K562 (cell line): Measurements from ENCODE around the gene SAE1. TPM values are rescaled to one million over a fixed set of nuclear protein-coding genes. Genes with fewer than 3 reads are reported as not detected.

ENCODE experiments used
- ATAC-seq: fragments of 200-7000 bp; cut with Tn5 transposase; 3 replicates; pipeline ENCODE4 v1.9.1; 2020; ENCODE audit warnings: moderate library complexity
- BruUV-seq: library from RNA; stranded (reverse); fragments of 400-500 nt; replicated peaks from 2 replicates; lab custom pipeline; 2021; lab: Mats Ljungman, UMichigan
- CTCF ChIA-PET: fragments of 300-600 bp; formaldehyde crosslinking; extraction: SDS; loops from one replicate; lab custom pipeline; 2021; ENCODE audit warnings: low intra/inter-chr PET ratio; lab: Yijun Ruan, JAX
- POLR2A ChIA-PET: fragments of 300-600, 350-650 bp; sonication (Branson Sonifier 250); formaldehyde crosslinking; extraction: SDS; loops from one replicate; lab custom pipeline; 2021; ENCODE audit warnings: antibody characterized with exemption, inconsistent platforms; lab: Yijun Ruan, JAX
- DNase-seq, 4 experiments: peaks; one replicate each; pipeline versions ENCODE4 v3.0.0 to v3.0.0-alpha.2; 2011 to 2018; ENCODE audit warnings: low spot score in 3 of 4, mixed read lengths in 3 of 4; ENCODE audit errors: extremely low read depth in 1 of 4
- FAIRE-seq: peaks from 2 replicates; lab custom pipeline; 2011; peaks lifted over from hg19 to GRCh38; lab: Jason Lieb, UNC
- H2AFZ ChIP-seq: 2 replicates; pipeline ENCODE4 v1.6.0; 2011; ENCODE audit warnings: low read depth, low read length, control low read depth, inconsistent platforms
- H3K27ac ChIP-seq: fragments of 200-600 bp; 3 replicates; pipeline ENCODE4 v1.8.0; 2011; ENCODE audit warnings: low read depth, mild to moderate bottlenecking, control low read depth, inconsistent platforms, low read length, moderate library complexity, mixed read lengths; ENCODE audit errors: extremely low read depth
- H3K27me3 ChIP-seq, 2 experiments: fragments of 300-600 bp in 1 of 2; 2 replicates in 1 of 2; 3 replicates in 1 of 2; pipeline versions ENCODE4 v1.6.0 to v1.8.0; 2011; ENCODE audit warnings: inconsistent platforms in 2 of 2, low read length in 2 of 2, mild to moderate bottlenecking in 1 of 2, mixed read lengths in 1 of 2, moderate library complexity in 1 of 2; ENCODE audit not compliant: control insufficient read depth in 2 of 2, insufficient read depth in 2 of 2
- H3K36me3 ChIP-seq: fragments of 300-600 bp; 3 replicates; pipeline ENCODE4 v1.8.0; 2011; ENCODE audit warnings: mild to moderate bottlenecking, low read length, inconsistent platforms; ENCODE audit not compliant: control insufficient read depth, insufficient read depth
- H3K4me1 ChIP-seq, 2 experiments: fragments of 200-600 bp in 1 of 2; replicated peaks in 1 of 2; 2 replicates in 1 of 2; 3 replicates in 1 of 2; pipeline versions ENCODE4 v1.5.1 to v1.8.0; 2011; ENCODE audit warnings: inconsistent platforms in 2 of 2, low read length in 2 of 2, mild to moderate bottlenecking in 1 of 2, mixed read lengths in 1 of 2, moderate library complexity in 1 of 2; ENCODE audit not compliant: control insufficient read depth in 2 of 2, insufficient read depth in 2 of 2
- H3K4me2 ChIP-seq: 2 replicates; pipeline ENCODE4 v1.6.1; 2011; ENCODE audit warnings: low read length, control low read depth, inconsistent platforms, mixed read lengths; ENCODE audit not compliant: insufficient read depth
- H3K4me3 ChIP-seq: fragments of 200-600 bp; sonication (generic), shearing (Covaris generic); 2 replicates; pipeline ENCODE4 v1.5.1; 2016; ENCODE audit warnings: control low read depth, inconsistent platforms
- H3K79me2 ChIP-seq: fragments of 200-600 bp; 3 replicates; pipeline ENCODE4 v1.8.0; 2011; ENCODE audit warnings: low read length, inconsistent platforms; ENCODE audit not compliant: control insufficient read depth, insufficient read depth
- H3K9ac ChIP-seq, 2 experiments: 2 replicates each; pipeline versions ENCODE4 v1.6.0 to v1.6.1; 2011; ENCODE audit warnings: low read depth in 2 of 2, low read length in 2 of 2, control low read depth in 1 of 2, inconsistent platforms in 1 of 2, mild to moderate bottlenecking in 1 of 2, mixed read lengths in 1 of 2; ENCODE audit not compliant: insufficient read depth in 1 of 2
- H3K9me1 ChIP-seq: one replicate; pipeline ENCODE4 v1.6.0; 2011; ENCODE audit warnings: inconsistent platforms, mild to moderate bottlenecking, low read length, moderate library complexity; ENCODE audit not compliant: control insufficient read depth, insufficient read depth
- H3K9me3 ChIP-seq: replicated peaks from 2 replicates; pipeline ENCODE4 v1.5.1; 2011; ENCODE audit warnings: low read depth, low read length, inconsistent platforms; ENCODE audit not compliant: control insufficient read depth, insufficient read depth
- H4K20me1 ChIP-seq: replicated peaks from 2 replicates; pipeline ENCODE4 v1.6.1; 2011; ENCODE audit warnings: low read length, inconsistent platforms, mixed read lengths; ENCODE audit not compliant: control insufficient read depth, insufficient read depth
- ATF6 ChIP-seq: sonication (generic); formaldehyde crosslinking; IDR thresholded peaks from 2 replicates; pipeline ENCODE4 v1.4.0; 2020; ENCODE audit warnings: mild to moderate bottlenecking, missing genetic modification reagents
- FOSL1 ChIP-seq: fragments of 200-800 bp; sonication (Bioruptor generic); conservative IDR thresholded peaks from 2 replicates; pipeline ENCODE4 v1.6.1; 2016; ENCODE audit warnings: missing genetic modification characterization, missing compliant biosample characterization
- KLF1 ChIP-seq: fragments of 450-650 bp; IDR thresholded peaks from 2 replicates; pipeline ENCODE4 v1.6.1; 2016; ENCODE audit warnings: missing genetic modification characterization, missing compliant biosample characterization
- MAZ ChIP-seq, 2 experiments: fragments of 450-650 bp in 1 of 2; sonication (generic) in 1 of 2; formaldehyde crosslinking; IDR thresholded peaks in 1 of 2; conservative IDR thresholded peaks in 1 of 2; 2 replicates each; pipeline versions ENCODE4 v1.4.0 to v1.5.0; 2020; ENCODE audit warnings: mild to moderate bottlenecking in 1 of 2, missing genetic modification reagents in 1 of 2
- RB1 ChIP-seq: fragments of 450-650 bp; IDR thresholded peaks from 2 replicates; pipeline ENCODE4 v1.6.1; 2017; ENCODE audit warnings: low read depth, mild to moderate bottlenecking
- RBM25 ChIP-seq: fragments of 200-400 bp; formaldehyde crosslinking; IDR thresholded peaks from 2 replicates; pipeline ENCODE4 v1.6.1; 2018; ENCODE audit warnings: low read length, low read depth, moderate library complexity; ENCODE audit not compliant: severe bottlenecking
- SAFB2 ChIP-seq: fragments of 200-400 bp; formaldehyde crosslinking; IDR thresholded peaks from 2 replicates; pipeline ENCODE4 v1.6.1; 2018; ENCODE audit warnings: borderline replicate concordance, low read length, low read depth, moderate library complexity; ENCODE audit not compliant: severe bottlenecking
- YY1 ChIP-seq, 3 experiments: IDR thresholded peaks; 2 replicates each; pipeline ENCODE4 v1.6.1; 2011; ENCODE audit warnings: low read length in 2 of 3, mild to moderate bottlenecking in 2 of 3, moderate library complexity in 2 of 3, borderline replicate concordance in 1 of 3, control low read depth in 1 of 3, low read depth in 1 of 3; ENCODE audit not compliant: insufficient read depth in 3 of 3, insufficient replicate concordance in 2 of 3, control insufficient read depth in 1 of 3, insufficient read length in 1 of 3; ENCODE audit errors: extremely low read depth in 1 of 3
- WGBS: fragments of 100-300 bp; shearing (Covaris generic); methylation state at CpG from one replicate; pipeline ENCODE4 v1.1.6; 2016; ENCODE audit warnings: low coverage, mixed read lengths; ENCODE audit not compliant: insufficient coverage; ENCODE audit errors: missing lambda C conversion rate; 5-methylcytosine and 5-hydroxymethylcytosine counted together
- in situ Hi-C: fragments of 300-500 bp; cut with MboI; formaldehyde crosslinking; loops from 4 replicates; pipeline ENCODE4 v1.15.0; 2018; ENCODE audit warnings: inconsistent platforms, mixed read lengths
- intact Hi-C: fragments of 100-400 bp; cut with micrococcal nuclease; formaldehyde crosslinking; loops from 2 replicates; pipeline ENCODE4 v1.14.2; 2022
- polyA plus RNA-seq, 8 experiments: library from polyadenylated mRNA; depleted of rRNA in 4 of 8; stranded (reverse) in 5 of 8; unstranded in 3 of 8; fragments of >200 nt; fragmentation: Nextera tagmentation in 2 of 8; fragmentation: Illumina TruSeq in 1 of 8; extraction: Ambion mirVana in 2 of 8; extraction: Trizol in 1 of 8; gene quantifications; 2 replicates each; pipeline versions ENCODE4 v1.2.1 to v1.2.3, GENCODE V29; 2011 to 2014; ENCODE audit warnings: inconsistent platforms in 1 of 8, missing spikeins in 1 of 8
- total RNA-seq, 7 experiments: library from RNA; depleted of rRNA in 6 of 7; stranded (reverse); fragments of >200 nt in 6 of 7; fragmentation: Illumina TruSeq in 2 of 7; extraction: Trizol in 2 of 7; gene quantifications; 2 replicates each; pipeline versions ENCODE4 v1.2.1 to v1.2.3, GENCODE V29; 2011 to 2021; ENCODE audit warnings: low replicate concordance in 1 of 7

The SAE1 gene
- total and polyA plus RNA-seq, 9 of the 15 experiments (the other 6 are each of a cell fraction or from before 2014, with no cell fraction given) = 82.8 to 299 (median 217) TPM

GRCh38 chr19:47093254-47093653 is 37.4 kb upstream of the SAE1 start (continued):
- no peak for TF ChIP-seq RBM25
- TF ChIP-seq KLF1 = no peak
- no peak for TF ChIP-seq MAZ (CRISPR knock-in tag; conservative IDR thresholded peaks at IDR 0.05 in 1 of 2, IDR thresholded peaks at IDR 0.05 in 1 of 2)
- TF ChIP-seq SAFB2 = no peak
- TF ChIP-seq ATF6 = no peak
- no peak for TF ChIP-seq RB1

- H3K9me1 ChIP-seq = no peaks in the 10 kb centered on the region
- TF ChIP-seq YY1 (IDR thresholded peaks at IDR 0.05; ENCODE audit: borderline replicate concordance in 1 of 3, control insufficient read depth in 1 of 3, extremely low read depth in 1 of 3, insufficient read depth in 3 of 3, insufficient read length in 1 of 3, insufficient replicate concordance in 2 of 3, low read depth in 1 of 3, low read length in 2 of 3) = peak in 1 of 3 experiments; percentile 28
- TF ChIP-seq FOSL1 = no peak
- 86% methylated on average over 10 of the region's 10 CpGs for WGBS
- POLR2A ChIA-PET = interaction anchor here (1.4 to 1.5 kb wide), 2 partner anchors 12 to 19 kb away, joined by 6 to 7 read pairs; partner anchors contain the start of gene ZC3H4
- no peaks in the 10 kb centered on the region for H3K27me3 ChIP-seq
- no peak overlapping the region for H2AFZ ChIP-seq
- H3K9ac ChIP-seq = peak overlapping the region in 1 of 2 experiments; percentile 55; a peak in 2 of 4 replicates
- in situ Hi-C loops (no loop called here), intact Hi-C loops (no loop called here)
- TSS peak; percentile 18 for BruUV-seq
- H3K4me3 ChIP-seq = no peak overlapping the region
- peaks cover 2 to 21% of the 10 kb centered on the region in 2 experiments; a peak in 4 of 5 replicates for H3K4me1 ChIP-seq
- ATAC-seq (no peak), DNase-seq (no peak), FAIRE-seq (no peak)
- peaks cover 51% of the 10 kb centered on the region for H3K79me2 ChIP-seq
- CTCF ChIA-PET = no interaction called here
- no peaks in the 10 kb centered on the region for H3K9me3 ChIP-seq
- no peak overlapping the region for H3K27ac ChIP-seq
- H4K20me1 ChIP-seq = no peaks in the 10 kb centered on the region
- H3K4me2 ChIP-seq = no peak overlapping the region
- H3K36me3 ChIP-seq = peaks cover 91% of the 10 kb centered on the region; the same call in 2 of the 3 replicates
Measured at GRCh38 chr19:47093841-47094240, 36.8 kb upstream of the SAE1 start.
